HG03175 (cell line): ENCODE measurements around the gene CLTC.

Source experiments
- ATAC-seq: cut with Tn5 transposase; IDR thresholded peaks from one replicate; pipeline ENCODE4 v1.9.1; 2021; ENCODE audit warnings: mild to moderate bottlenecking, moderate library complexity; ENCODE audit not compliant: unreplicated experiment

Gene CLTC

GRCh38 chr17:59678918-59679317 lies 59.2 kb downstream of the CLTC start:
- no peak for ATAC-seq

GRCh38 chr17:59680314-59680713 lies 60.6 kb downstream of the CLTC start:
- no peak for ATAC-seq

- no peak for ATAC-seq
These were observed 63.6 kb downstream of the CLTC start for GRCh38 chr17:59683283-59683682.

- no peak for ATAC-seq
These were observed 65.3 kb downstream of the CLTC start for GRCh38 chr17:59684967-59685366.

- ATAC-seq: no peak
These were observed 68.3 kb downstream of the CLTC start for GRCh38 chr17:59688008-59688407.

- ATAC-seq: no peak
These were observed 68.8 kb downstream of the CLTC start for GRCh38 chr17:59688496-59688895.

GRCh38 chr17:59693582-59693981 lies 73.9 kb downstream of the CLTC start:
- no peak for ATAC-seq

- no peak for ATAC-seq
These were observed 74.6 kb downstream of the CLTC start for GRCh38 chr17:59694344-59694743.

GRCh38 chr17:59695945-59696681 lies 76.4 kb downstream of the CLTC start:
- no peak for ATAC-seq

GRCh38 chr17:59696682-59697277 lies 77.1 kb downstream of the CLTC start:
- peak; percentile 39 for ATAC-seq

GRCh38 chr17:59698143-59698542 lies 78.4 kb downstream of the CLTC start:
- no peak for ATAC-seq

- ATAC-seq: no peak
These were observed 79.5 kb downstream of the CLTC start for GRCh38 chr17:59699218-59699617.

- no peak for ATAC-seq
These were observed 80.1 kb downstream of the CLTC start for GRCh38 chr17:59699786-59700185.

- ATAC-seq: no peak
These were observed 82.6 kb downstream of the CLTC start for GRCh38 chr17:59702304-59702703.

GRCh38 chr17:59707149-59707970 lies 87.7 kb downstream of the CLTC start, which contains the start of the genes PTRH2 and VMP1:
Gene PTRH2, minus strand, starts transcription at chr17:59707430. Its CDS starts 9,452 bp downstream, at chr17:59697978.
Gene VMP1, plus strand, starts transcription at chr17:59707654. Its CDS starts 23,793 bp downstream, at chr17:59731447.
- ATAC-seq: peak; percentile 98

GRCh38 chr17:59707971-59708430 lies 88.3 kb downstream of the CLTC start:
- no peak for ATAC-seq

GRCh38 chr17:59711936-59712335 lies 92.2 kb downstream of the CLTC start:
- no peak for ATAC-seq

GRCh38 chr17:59712862-59713261 lies 93.2 kb downstream of the CLTC start:
- ATAC-seq: no peak

- ATAC-seq: no peak
These were observed 94.6 kb downstream of the CLTC start for GRCh38 chr17:59714255-59714654.

GRCh38 chr17:59716427-59716826 lies 96.7 kb downstream of the CLTC start:
- ATAC-seq: no peak

- no peak for ATAC-seq
These were observed 99.8 kb downstream of the CLTC start for GRCh38 chr17:59719526-59719925.
